ENCODE results near the gene LRBA.

- no peak for TF ChIP-seq CTCF (IDR thresholded peaks at IDR 0.05; ENCODE audit: low read length)
- TF ChIP-seq EZH2 (optimal IDR thresholded peaks at IDR 0.05; ENCODE audit: low read depth, low read length): no peak
- no peak for TF ChIP-seq EZH2phosphoT487 (IDR thresholded peaks at IDR 0.05; ENCODE audit: low read length)
Observed at GRCh38 chr4:150949342-150949741, 65.7 kb downstream of the LRBA start.

Data from MM.1S (cell line).